Cardiac ventricle fibroblast (primary cell): ENCODE data around the gene RABIF. TPM values are rescaled to one million over a fixed set of nuclear protein-coding genes. Genes with fewer than 3 reads are reported as not detected.

ENCODE experiments used
- total RNA-seq: library from RNA; depleted of rRNA; stranded (reverse); fragments of >200 nt; gene quantifications from 2 replicates; pipeline ENCODE4 v1.2.3, GENCODE V29; 2015

Gene RABIF
- total RNA-seq, result 5.7 and 6.3 TPM in 2 replicates

GRCh38 chr1:202888531-202889360 lies at the start of gene RABIF:
TSS of gene RABIF (minus strand) at chr1:202889149. CDS start at chr1:202889098, 51 bp downstream.

DNA sequence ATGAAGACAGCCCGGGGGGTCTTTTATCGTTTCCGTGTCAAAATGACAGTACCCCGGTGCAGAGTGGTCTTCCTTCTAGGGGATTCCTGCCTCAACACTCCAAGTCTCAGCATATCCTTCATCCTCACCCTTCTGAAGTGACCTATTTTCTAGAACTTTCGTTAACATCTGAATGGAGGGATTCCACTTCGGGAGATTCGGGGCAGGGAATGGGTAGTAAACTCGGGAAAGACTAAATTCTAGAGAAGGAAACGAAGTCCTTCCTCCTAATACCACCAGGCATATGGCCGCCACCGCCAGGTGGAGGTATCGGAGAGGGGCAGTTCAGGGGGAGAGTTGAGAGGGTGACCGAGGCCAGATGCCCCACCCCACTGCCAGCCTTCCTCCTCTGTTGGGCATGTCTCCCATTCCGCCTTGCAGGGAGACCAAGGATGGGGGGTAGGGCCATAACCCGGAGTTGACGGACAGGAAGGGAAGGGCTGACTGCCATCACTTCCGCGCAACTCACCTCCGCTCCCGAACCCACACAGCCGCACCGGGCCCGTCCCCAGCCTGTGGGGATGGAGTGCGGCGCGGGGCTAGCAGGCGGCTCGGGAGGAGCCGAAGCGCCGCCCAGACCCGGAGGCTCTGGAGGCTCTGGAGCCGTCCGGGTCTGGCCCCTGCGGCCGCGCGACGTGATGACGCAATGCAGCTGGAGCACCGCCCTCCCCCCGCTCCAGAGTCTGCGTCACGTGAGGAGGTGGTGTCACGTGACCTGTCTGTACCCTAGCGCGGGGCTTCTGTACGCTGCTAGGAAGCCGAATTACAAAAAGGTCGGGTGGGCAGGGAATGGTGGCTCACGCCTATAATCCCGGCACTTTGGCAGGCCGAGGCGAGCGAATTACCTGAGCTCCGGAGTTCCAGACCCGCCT lies 37.9 kb upstream of the RABIF start, which contains the start of gene KLHL12:
Gene KLHL12, minus strand, starts transcription at position 654 of the 911 bp plus-strand sequence. CDS start 2,072 bp downstream, outside the sequence.

Other genes with a start within 250 kb of the RABIF start
- gene SYT2, start 178.7 kb downstream of the RABIF start, total RNA-seq, result not detected in 2 replicates
- gene KDM5B, start 80.7 kb downstream of the RABIF start, total RNA-seq, result 44.7 and 56.7 TPM in 2 replicates
- gene PCAT6, start 78.2 kb downstream of the RABIF start, total RNA-seq, result 3.8 TPM in 1 of 2 replicates, not detected in the other
- 9.3 and 11.2 TPM in 2 replicates for gene KLHL12, start 38.1 kb upstream of the RABIF start, total RNA-seq
- gene ADIPOR1, start 69.2 kb upstream of the RABIF start, total RNA-seq, result 43.6 and 46.7 TPM in 2 replicates
- gene CYB5R1, start 78.1 kb upstream of the RABIF start, total RNA-seq, result 35.6 and 40.4 TPM in 2 replicates
- 44.9 and 55.6 TPM in 2 replicates for gene TMEM183A, start 118.2 kb upstream of the RABIF start, total RNA-seq
- 4.2 and 10.1 TPM in 2 replicates for gene PPFIA4, start 137.3 kb upstream of the RABIF start, total RNA-seq
- gene MYOG, start 196.9 kb upstream of the RABIF start, total RNA-seq, result not detected in 2 replicates
- gene ADORA1, start 238.6 kb upstream of the RABIF start, total RNA-seq, result 8.8 and 11.3 TPM in 2 replicates